Measurements from ENCODE around the gene SLC10A1.

The SLC10A1 gene

DNA sequence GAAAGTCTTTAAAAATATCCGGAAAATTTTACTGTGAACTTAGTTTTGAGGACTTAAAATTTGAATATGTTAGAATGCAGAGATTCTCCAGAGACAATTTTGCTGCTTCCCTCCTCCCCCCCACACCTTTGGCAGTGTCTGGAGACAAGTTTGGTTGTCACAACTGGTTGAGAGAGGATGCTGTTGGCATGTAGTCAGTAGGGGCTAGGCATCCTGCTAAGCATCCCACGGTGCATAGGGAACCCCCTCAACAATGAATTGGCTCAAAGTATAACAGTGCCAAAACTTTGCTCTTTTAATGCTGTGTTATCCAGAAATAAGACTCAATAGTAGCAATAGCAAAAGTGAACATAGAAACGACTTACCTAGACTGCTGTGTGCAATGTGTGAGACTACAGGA, 26.5 kb downstream of the SLC10A1 start:
- DNase-seq: no peak
- no peak for TF ChIP-seq GATA1 (IDR thresholded peaks at IDR 0.05; ENCODE audit: low read depth, low read length)
- TF ChIP-seq POLR2A (IDR thresholded peaks at IDR 0.05; ENCODE audit: low read length): no peak

DNA sequence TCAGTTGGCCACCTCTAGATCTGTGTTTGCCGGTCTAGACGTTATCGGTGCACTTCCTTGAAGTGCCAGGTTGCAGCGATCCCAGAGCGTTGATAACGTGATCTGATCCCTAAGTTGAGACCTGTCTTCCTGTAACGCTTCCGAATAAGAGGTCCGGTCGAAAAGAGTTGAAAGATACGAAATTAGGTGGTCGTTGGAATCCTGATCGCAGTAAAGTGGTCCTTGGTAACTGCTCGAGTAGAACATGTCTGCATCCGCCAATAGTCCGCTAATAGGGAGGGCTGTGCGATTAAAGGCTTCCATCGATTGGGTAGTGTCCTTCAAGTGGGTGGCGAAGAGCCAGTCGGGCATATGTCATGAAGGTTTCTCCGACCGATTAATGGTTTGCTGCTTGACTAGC, 27.4 kb downstream of the SLC10A1 start:
- DNase-seq: peak in 1 of 2 experiments; percentile 21
- TF ChIP-seq GATA1 (IDR thresholded peaks at IDR 0.05; ENCODE audit: low read depth, low read length) (no peak), POLR2A (IDR thresholded peaks at IDR 0.05; ENCODE audit: low read length) (no peak)

- no peak for DNase-seq
- TF ChIP-seq GATA1 (IDR thresholded peaks at IDR 0.05; ENCODE audit: low read depth, low read length): no peak
- TF ChIP-seq POLR2A (IDR thresholded peaks at IDR 0.05; ENCODE audit: low read length): no peak
These were observed 28.2 kb downstream of the SLC10A1 start for GRCh38 chr14:69768873-69769272.

GRCh38 chr14:69767369-69767999, 29.6 kb downstream of the SLC10A1 start:
- TF ChIP-seq GATA1 (IDR thresholded peaks at IDR 0.05; ENCODE audit: low read depth, low read length) (no peak), POLR2A (IDR thresholded peaks at IDR 0.05; ENCODE audit: low read length) (peak; percentile 98)
- peak; percentile 95 to 98 for DNase-seq

- no peak for TF ChIP-seq GATA1 (IDR thresholded peaks at IDR 0.05; ENCODE audit: low read depth, low read length)
- TF ChIP-seq POLR2A (IDR thresholded peaks at IDR 0.05; ENCODE audit: low read length): peak; percentile 100
- DNase-seq: peak; percentile 97 to 98
These were observed 30.1 kb downstream of the SLC10A1 start, which contains the start of gene SRSF5 for GRCh38 chr14:69766984-69767368. Gene SRSF5, plus strand, starts transcription at chr14:69767142. Its CDS starts 1,015 bp downstream, at chr14:69768157.

DNA sequence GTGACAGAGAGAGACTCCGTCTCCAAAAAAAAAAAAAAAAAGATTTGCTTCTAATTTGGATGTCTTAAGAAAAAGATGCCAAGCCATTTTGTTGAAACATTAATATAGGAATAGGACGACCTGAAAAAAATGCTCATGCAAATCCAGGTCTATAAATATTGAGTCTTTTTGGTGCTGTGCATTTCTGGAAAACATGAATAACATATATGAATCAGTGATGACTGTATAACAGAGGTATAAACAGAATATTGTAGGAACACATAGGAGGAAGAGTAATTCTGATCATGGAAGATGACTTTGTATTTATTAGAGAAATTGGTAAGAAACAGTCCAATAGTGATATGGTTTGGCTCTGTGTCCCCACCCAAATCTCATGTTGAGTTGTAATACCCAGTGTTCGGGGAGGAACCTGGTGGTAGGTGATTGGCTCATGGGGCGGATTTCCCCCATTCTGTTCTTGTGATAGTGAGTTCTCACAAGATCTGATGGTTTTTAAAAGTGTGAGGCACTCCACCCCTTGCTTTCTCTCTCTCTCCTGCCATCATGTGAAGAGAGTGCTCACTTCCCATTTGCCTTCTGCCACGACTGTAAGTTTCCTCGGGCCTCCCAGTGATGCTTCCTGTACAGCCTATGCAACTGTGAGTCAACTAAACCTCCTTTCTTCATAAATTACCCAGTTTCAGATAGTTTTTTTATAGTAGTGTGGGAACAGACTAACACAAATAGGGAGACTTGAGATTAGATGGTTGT, 33.1 kb downstream of the SLC10A1 start:
- TF ChIP-seq GATA1 (IDR thresholded peaks at IDR 0.05; ENCODE audit: low read depth, low read length) (no peak), POLR2A (IDR thresholded peaks at IDR 0.05; ENCODE audit: low read length) (no peak)
- DNase-seq: peak in 1 of 2 experiments; percentile 10

DNA sequence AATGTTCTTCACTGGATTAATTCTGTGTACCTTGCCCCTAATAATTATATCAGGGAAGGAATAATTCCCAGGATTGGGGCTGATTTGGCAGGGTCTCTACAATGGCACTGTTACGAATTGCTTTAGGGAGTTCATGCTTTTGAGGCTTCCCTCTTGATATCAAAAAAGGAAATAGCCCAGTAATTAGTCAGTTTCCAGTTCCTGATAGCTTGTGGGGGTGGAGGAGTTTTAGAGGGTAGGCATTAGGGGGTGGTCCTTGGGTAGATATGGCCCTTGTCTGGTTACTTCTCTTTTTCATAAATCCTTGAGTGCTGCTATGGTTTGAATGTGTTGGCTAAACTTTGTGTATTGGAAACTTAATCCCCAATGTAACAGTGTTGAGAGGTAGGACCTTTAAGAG, 36.2 kb downstream of the SLC10A1 start:
- TF ChIP-seq POLR2A (IDR thresholded peaks at IDR 0.05; ENCODE audit: low read length) (no peak), GATA1 (IDR thresholded peaks at IDR 0.05; ENCODE audit: low read depth, low read length) (no peak)
- DNase-seq: no peak

GRCh38 chr14:69756298-69756697, 40.7 kb downstream of the SLC10A1 start:
- TF ChIP-seq POLR2A (IDR thresholded peaks at IDR 0.05; ENCODE audit: low read length) (no peak), GATA1 (IDR thresholded peaks at IDR 0.05; ENCODE audit: low read depth, low read length) (no peak)
- no peak for DNase-seq

GRCh38 chr14:69755784-69756183, 41.3 kb downstream of the SLC10A1 start:
- TF ChIP-seq GATA1 (IDR thresholded peaks at IDR 0.05; ENCODE audit: low read depth, low read length) (no peak), POLR2A (IDR thresholded peaks at IDR 0.05; ENCODE audit: low read length) (no peak)
- no peak for DNase-seq

DNA sequence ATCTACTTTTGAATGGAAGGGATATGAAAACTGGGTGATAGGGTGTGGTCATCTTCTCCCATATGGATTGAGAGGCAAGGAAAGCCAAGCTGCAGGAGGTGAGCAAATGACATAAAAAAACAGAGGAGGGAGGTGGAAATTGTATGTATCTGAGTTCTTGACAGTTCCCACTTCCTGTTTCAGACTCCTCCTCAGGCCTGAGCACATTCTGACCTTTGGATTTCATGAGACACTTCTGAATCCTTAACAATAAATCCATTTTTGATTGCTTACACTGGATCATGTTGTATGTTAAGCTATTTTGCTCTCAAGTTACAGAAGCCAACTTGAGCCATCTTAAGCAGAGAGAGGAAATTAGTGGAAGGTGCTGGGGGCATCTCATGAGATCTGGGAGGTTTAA, 41.7 kb downstream of the SLC10A1 start:
- TF ChIP-seq POLR2A (IDR thresholded peaks at IDR 0.05; ENCODE audit: low read length) (no peak), GATA1 (IDR thresholded peaks at IDR 0.05; ENCODE audit: low read depth, low read length) (no peak)
- no peak for DNase-seq

DNA sequence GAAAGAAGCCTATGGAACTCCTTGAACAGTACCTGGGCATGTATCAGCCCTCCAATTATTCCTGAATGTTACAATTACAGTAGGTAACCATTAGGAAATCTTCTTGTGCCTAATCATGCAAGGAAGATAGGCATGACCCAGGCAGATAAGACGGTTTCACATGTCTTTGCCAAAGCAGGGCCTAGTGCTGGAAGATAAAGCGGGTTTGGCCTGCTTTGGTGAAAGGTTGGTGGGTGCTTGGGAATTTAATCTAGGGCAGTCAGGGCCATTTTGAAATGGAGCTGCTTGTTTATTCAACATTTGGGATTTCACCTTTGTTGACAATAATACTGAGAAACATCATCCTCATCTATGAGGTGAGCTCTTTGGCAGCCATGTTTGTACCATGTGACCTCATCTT, 42.6 kb downstream of the SLC10A1 start:
- no peak for TF ChIP-seq POLR2A (IDR thresholded peaks at IDR 0.05; ENCODE audit: low read length)
- TF ChIP-seq GATA1 (IDR thresholded peaks at IDR 0.05; ENCODE audit: low read depth, low read length): no peak
- DNase-seq: peak; percentile 73 to 91

- peak; percentile 31 to 42 for DNase-seq
- TF ChIP-seq GATA1 (IDR thresholded peaks at IDR 0.05; ENCODE audit: low read depth, low read length) (no peak), POLR2A (IDR thresholded peaks at IDR 0.05; ENCODE audit: low read length) (no peak)
These were observed 43.2 kb downstream of the SLC10A1 start for GRCh38 chr14:69753860-69754259.

- TF ChIP-seq GATA1 (IDR thresholded peaks at IDR 0.05; ENCODE audit: low read depth, low read length): no peak
- no peak for TF ChIP-seq POLR2A (IDR thresholded peaks at IDR 0.05; ENCODE audit: low read length)
- no peak for DNase-seq
These were observed 44.3 kb downstream of the SLC10A1 start for GRCh38 chr14:69752773-69753172.

- TF ChIP-seq POLR2A (IDR thresholded peaks at IDR 0.05; ENCODE audit: low read length) (no peak), GATA1 (IDR thresholded peaks at IDR 0.05; ENCODE audit: low read depth, low read length) (no peak)
- DNase-seq: no peak
These were observed 46.5 kb downstream of the SLC10A1 start for GRCh38 chr14:69750495-69750894.

DNA sequence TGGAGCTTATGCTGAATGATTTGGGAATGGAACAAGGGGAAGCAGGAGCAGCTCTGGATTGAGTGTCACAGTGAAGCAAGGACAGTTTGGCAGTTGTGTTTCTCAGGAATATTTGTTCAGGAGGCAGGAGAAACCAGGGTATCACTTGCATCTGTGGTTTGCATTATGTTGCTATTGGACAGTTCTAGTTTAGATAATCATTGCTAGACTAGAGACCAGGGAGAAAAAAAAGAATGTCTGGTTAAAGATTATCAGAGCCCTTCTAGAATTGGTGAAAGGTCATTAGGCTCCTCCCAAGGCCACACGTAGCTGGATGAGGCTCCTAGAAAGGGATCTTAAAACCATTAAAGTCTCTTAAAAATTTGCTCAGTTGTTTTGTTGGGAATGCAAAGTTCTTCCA, 47.1 kb downstream of the SLC10A1 start:
- no peak for TF ChIP-seq GATA1 (IDR thresholded peaks at IDR 0.05; ENCODE audit: low read depth, low read length)
- no peak for TF ChIP-seq POLR2A (IDR thresholded peaks at IDR 0.05; ENCODE audit: low read length)
- peak in 1 of 2 experiments; percentile 24 for DNase-seq

Data from erythroblast (primary cell).